Cortex of kidney (tissue), 1 donor: ENCODE data around the gene FKBP10.
"Not testable (repeated sequence)": the region's sequence is repeated elsewhere in the genome, so short reads cannot be mapped to it uniquely, and the experiment has no call there.

Experiments
- DNase-seq: peaks from one replicate; lab custom pipeline; 2025; lab: John Stamatoyannopoulos, UW

Gene FKBP10

GRCh38 chr17:41812381-41813151 lies at the start of gene FKBP10:
TSS of gene FKBP10 (plus strand) at chr17:41813004. CDS start at chr17:41813035, 31 bp downstream.
- no peak for DNase-seq

DNA sequence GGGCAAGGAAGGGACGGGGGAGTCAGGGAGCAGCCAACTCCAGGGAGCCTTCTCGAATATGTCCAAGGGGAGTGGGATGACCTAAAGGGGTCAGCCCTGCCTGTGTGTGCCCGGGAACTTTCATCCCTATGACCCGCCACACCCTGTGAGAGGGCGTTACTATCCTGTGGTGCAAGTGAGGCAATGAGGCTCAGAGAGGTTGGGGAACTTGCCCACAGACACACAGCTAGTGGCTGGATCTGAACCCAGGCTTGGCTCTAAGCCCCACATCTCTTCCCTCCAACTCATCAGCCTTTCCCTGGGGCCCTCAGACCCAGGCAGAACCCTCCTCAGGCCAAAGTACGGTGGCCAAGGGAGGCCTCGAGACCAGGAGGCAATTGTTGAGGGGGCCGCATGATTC lies 49.5 kb upstream of the FKBP10 start:
- no peak for DNase-seq

GRCh38 chr17:41766135-41766534 lies 46.7 kb upstream of the FKBP10 start:
- no peak for DNase-seq

DNA sequence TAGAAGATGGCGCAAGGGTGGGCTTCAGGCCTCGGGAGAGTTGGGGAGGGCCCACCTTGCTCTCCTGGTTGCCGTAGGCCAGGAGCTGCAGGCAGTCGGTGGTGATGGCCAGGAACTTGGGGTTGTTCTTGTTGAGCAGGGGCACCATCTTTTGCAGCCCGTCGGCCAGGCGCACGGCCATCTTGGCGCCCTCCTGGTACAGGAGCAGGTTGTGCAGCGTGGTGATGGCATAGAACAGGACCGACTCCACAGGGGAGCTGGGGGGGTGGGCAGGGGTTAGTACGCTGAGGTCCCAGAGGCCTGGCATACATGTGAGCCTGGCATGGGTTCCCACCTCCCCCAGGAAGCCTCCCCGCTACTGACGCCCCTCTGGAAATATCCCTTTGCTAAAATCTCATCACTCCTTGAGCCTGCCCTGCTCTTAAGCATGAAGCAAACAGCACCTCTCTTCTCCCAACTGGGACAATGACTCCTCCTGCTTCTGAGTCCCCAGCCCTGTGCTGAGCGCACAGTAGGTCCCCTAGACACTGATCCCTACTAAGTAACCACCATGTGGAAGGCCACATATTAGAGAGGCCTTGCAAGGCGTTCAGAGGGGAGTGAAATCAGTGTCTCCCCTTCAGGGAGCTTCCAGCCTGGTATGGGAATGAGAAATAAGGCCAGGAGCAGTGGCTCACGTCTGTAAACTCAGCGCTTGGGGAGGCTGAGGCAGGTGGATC lies 45.3 kb upstream of the FKBP10 start:
- no peak for DNase-seq

GRCh38 chr17:41768682-41769288 lies 44.0 kb upstream of the FKBP10 start:
- DNase-seq: no peak

DNA sequence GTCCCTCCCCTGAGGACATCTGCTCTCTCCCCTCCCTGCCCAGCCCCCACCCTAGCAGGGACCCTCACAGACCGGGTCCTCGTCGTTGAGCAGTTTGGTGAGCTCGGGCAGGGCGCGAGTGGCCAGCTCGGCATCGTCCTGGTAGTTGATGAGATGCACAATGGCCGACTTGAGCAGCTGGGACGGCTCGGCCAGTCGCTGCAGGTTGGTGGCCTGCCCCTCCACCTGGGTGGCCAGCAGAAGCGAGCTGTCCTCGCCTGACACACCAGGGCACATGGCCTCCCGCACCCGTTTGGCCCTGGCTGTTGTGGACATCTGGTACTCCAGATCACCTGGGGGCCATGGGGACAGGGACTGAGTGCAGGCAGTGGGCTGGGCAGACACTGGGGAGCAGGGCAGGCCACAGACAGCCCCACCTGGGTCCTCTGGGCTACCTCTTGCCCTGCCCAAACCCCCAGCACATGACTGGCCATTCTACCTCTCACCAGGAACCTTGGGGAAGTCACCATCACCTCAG lies 43.4 kb upstream of the FKBP10 start:
- DNase-seq: no peak

DNA sequence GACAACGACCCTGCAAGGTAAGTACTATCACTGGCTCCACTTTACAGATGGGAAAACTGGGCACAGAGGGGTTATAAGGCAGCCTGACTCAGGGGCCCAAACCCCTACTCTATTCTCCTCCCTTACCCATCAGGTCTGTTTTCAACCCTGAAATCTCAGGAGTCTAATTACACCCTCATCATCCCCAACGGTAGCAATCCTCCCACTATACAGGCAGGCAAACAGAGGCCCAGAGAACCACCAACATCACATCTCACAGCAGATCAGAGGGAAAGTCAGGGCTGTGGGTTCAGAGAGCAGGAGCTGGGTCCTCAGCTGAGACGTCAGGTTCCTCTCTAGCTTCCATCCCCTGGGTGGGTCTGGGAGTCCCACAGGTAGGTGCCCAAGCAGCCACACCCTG lies 42.8 kb upstream of the FKBP10 start:
- no peak for DNase-seq

DNA sequence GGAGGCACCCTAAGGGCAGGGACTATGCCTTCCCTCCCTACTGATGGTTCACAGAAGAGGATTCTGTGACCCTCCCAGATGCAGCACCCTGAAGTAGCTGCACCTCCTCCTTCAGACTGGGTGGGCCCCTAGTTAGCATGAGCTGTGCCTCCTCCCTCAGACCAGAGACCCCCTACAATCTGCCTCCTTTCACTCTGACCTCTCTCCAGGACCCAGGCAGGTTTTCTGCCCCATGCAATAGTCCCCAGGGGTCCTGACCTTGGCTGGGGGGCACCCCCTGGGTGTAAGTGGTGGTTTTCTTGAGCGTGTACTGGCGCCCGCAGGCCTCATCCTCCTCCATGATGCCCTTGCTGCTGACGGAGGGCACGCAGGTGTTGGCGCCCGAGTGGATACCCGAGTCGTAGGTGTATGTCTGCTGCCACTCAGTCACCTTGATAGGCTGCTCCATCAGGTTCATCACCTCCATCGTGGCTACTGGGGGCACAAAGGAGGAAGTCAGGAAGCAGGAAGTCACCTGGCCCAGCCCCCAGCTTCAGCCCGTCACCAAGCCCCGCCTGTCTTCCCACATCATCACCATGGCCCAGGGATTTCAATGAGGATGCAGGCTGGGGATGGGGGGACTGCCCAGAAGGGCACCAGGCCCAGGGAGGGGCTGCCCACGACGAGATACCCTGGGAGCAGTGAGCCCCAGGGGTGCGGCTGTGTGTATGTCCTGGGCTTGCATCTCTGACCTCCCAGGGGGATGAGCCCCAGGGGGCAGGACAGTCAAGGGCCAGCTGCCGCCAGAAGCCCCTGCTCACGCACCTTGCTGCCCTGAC lies 41.2 kb upstream of the FKBP10 start:
- DNase-seq: no peak

DNA sequence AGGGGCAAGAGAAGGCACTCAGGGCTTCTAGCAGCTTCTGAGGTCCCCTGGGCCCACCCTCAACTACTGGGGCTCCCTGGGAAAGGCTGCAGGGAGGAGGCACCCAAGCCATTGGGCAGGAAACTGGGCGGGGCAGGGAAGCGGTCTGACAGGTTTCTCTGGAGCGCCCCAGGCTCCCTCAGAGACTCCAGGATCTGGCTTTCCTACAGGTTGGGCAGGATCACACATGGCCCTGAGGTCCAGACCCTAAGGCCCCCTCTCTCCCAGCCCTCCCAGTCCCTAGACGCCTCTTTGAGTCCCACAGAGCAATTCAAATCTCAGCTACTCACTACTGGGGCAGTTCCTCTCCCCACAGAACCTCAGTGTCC lies 40.6 kb upstream of the FKBP10 start:
- DNase-seq: no peak

DNA sequence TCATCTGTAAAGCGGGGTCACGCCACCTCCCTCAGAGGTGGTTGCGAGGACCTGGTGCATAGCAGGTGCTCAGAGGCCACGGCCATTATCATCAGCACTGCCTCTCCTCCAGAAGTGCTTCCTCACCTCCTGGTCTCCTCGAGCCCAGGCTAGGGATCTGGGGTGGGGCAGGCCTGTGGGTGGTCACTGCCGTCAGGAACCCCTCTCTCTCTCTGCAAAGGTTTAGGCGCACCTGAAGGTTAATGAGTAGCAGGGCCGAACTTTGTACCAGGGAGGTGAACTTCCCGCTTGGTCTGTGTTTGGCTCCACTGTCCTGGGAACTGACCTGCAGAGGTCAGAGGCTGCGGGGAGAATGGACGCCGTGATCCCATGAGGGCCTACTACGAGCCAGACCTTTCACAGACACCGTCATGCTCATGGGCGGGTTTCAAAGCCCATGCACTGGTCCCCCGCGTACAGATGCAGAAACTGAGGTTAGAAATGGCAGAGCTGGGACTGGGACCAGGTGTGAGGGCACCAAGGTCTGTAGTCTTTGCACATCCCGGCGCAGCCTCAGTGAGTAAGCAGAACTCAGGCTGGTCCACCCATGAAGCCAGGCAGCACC lies 40.1 kb upstream of the FKBP10 start:
- no peak for DNase-seq

GRCh38 chr17:41773190-41773588 lies 39.6 kb upstream of the FKBP10 start:
- DNase-seq: no peak

- no peak for DNase-seq
These were observed 39.0 kb upstream of the FKBP10 start for GRCh38 chr17:41773731-41774193.

GRCh38 chr17:41775394-41776226 lies 37.2 kb upstream of the FKBP10 start:
- no peak for DNase-seq

DNA sequence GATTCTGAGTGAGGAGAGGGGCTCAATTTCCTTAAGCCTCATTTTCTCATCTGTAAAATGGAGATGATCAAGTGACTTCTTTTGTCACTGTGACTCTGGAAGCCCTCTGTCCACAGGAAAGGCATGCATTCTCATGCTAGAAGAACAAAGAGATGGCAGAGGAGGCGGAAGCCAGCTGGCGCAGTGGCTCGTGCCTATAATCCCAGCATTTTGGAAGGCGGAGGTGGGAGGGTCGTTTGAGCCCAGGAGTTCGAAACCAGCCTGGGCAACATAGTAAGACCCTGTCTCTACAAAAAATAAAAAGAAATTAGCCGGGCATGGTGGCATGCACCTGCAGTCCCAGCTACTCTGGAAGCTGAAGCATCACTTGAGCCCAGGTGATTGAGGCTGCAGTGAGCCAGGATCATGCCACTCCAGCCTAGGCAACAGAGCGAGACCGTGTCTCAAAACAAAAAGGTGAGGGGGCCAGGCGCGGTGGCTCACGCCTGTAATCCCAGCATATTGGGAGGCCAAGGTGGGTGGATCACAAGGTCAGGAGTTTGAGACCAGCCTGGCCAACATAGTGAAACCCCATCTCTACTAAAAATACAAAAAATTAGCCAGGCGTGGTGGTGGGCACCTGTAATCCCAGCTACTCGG lies 36.4 kb upstream of the FKBP10 start:
- not testable (repeated sequence) for DNase-seq

DNA sequence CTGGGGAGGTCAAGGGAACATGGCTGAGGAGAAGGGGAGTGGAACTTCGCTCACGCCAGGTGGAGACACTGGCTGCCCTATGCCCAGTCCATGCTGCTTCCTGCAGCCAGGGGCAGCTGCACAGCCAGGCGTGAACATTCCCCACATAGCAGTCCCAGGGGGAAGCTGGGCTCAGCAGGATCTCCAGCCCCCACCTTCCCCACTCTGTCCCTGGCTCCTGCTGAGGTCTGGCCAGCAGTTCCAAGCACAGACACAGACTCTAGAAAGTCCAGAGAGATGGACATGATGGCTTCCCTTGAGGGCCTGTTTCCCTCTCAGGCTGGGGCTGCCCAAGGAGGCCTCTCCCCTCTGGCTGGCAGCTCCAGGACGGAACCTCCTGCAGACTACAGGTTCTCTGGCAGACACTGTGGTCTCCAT lies 35.6 kb upstream of the FKBP10 start:
- no peak for DNase-seq

GRCh38 chr17:41777574-41778188 lies 35.1 kb upstream of the FKBP10 start:
- DNase-seq: no peak

- no peak for DNase-seq
These were observed 32.9 kb upstream of the FKBP10 start for GRCh38 chr17:41779954-41780353.

GRCh38 chr17:41781404-41782110 lies 31.2 kb upstream of the FKBP10 start:
- no peak for DNase-seq

GRCh38 chr17:41782142-41782541 lies 30.7 kb upstream of the FKBP10 start:
- DNase-seq: no peak
